Osteoblast (primary cell): ENCODE results near the gene GBP6. TPM values are rescaled to one million over a fixed set of nuclear protein-coding genes. Genes with fewer than 3 reads are reported as not detected.

Experiments
- DNase-seq: peaks from one replicate; pipeline ENCODE4 v3.0.0; 2011; ENCODE audit warnings: low spot score, mixed read lengths; ENCODE audit not compliant: insufficient read length; ENCODE audit errors: missing footprints
- H2AFZ ChIP-seq: 2 replicates; pipeline ENCODE4 v1.6.0; 2011; ENCODE audit warnings: mild to moderate bottlenecking, low read length
- H3K27ac ChIP-seq: 2 replicates; pipeline ENCODE4 v1.5.1; 2011; ENCODE audit warnings: mild to moderate bottlenecking, low read depth, low read length, moderate library complexity
- H3K27me3 ChIP-seq: 2 replicates; pipeline ENCODE4 v1.6.0; 2012; ENCODE audit warnings: mild to moderate bottlenecking, control low read depth, inconsistent platforms, low read length, moderate library complexity; ENCODE audit not compliant: insufficient read depth
- H3K36me3 ChIP-seq: 2 replicates; pipeline ENCODE4 v1.5.1; 2011; ENCODE audit warnings: mild to moderate bottlenecking, low read length, control low read depth, moderate library complexity; ENCODE audit not compliant: insufficient read depth
- H3K4me1 ChIP-seq: 2 replicates; pipeline ENCODE4 v1.5.1; 2011; ENCODE audit warnings: mild to moderate bottlenecking, low read length, control low read depth, moderate library complexity; ENCODE audit not compliant: insufficient read depth
- H3K4me2 ChIP-seq: 2 replicates; pipeline ENCODE4 v1.6.0; 2011; ENCODE audit warnings: mild to moderate bottlenecking, low read length; ENCODE audit not compliant: insufficient read depth
- H3K4me3 ChIP-seq: fragments of 200-600 bp; sonication (generic); 3 replicates; pipeline ENCODE4 v1.5.1; 2012; ENCODE audit warnings: mild to moderate bottlenecking, low read length, inconsistent platforms; ENCODE audit not compliant: insufficient read depth
- H3K79me2 ChIP-seq: 2 replicates; pipeline ENCODE4 v1.6.0; 2012; ENCODE audit warnings: mild to moderate bottlenecking, low read length, control low read depth, inconsistent platforms; ENCODE audit not compliant: insufficient read depth
- H3K9me3 ChIP-seq: 2 replicates; pipeline ENCODE4 v1.5.1; 2011; ENCODE audit warnings: low read depth, low read length, control low read depth
- H4K20me1 ChIP-seq: 2 replicates; pipeline ENCODE4 v1.6.0; 2012; ENCODE audit warnings: mild to moderate bottlenecking, low read length, control low read depth; ENCODE audit not compliant: insufficient read depth
- total RNA-seq: library from RNA; depleted of rRNA; stranded (reverse); fragments of >200 nt; gene quantifications from 2 replicates; pipeline ENCODE4 v1.2.3, GENCODE V29; 2012
- TF ChIP-seq, protein P1 (sequence below): IDR thresholded peaks from 2 replicates; pipeline ENCODE4 v1.5.1; 2011; ENCODE audit warnings: mild to moderate bottlenecking, low read depth, low read length, moderate library complexity; ENCODE audit errors: extremely low read depth

Gene GBP6
- total RNA-seq, 1 donor, result not detected

DNA sequence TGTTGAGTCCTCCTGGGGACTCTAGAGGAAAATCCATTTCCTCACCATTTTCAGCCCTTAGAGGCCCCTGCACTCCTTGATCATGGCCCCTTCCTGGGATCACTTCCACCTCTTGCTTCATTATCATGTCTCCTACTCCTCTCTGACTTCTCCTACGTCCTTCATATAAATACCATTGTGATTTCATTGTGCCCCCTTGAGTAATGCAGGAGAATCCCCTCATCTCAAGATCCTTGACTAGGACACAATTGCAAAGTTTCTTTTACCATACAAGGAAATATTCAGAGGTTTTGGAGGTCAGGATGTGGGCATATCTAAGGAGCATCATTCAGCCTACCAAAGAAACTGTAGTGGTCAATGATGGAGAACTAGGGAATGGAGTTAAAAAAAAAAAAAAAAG lies 8.8 kb upstream of the GBP6 start:
- Histone ChIP-seq H2AFZ (no peak overlapping the region), H3K4me2 (no peak overlapping the region), H3K4me3 (no peak overlapping the region), H3K4me1 (no peaks in the 10 kb centered on the region), H4K20me1 (no peaks in the 10 kb centered on the region), H3K79me2 (no peaks in the 10 kb centered on the region), H3K9me3 (no peaks in the 10 kb centered on the region), H3K27me3 (no peaks in the 10 kb centered on the region), H3K36me3 (no peaks in the 10 kb centered on the region), H3K27ac (no peak overlapping the region)
- DNase-seq, result no peak
- TF ChIP-seq, protein P1, sequence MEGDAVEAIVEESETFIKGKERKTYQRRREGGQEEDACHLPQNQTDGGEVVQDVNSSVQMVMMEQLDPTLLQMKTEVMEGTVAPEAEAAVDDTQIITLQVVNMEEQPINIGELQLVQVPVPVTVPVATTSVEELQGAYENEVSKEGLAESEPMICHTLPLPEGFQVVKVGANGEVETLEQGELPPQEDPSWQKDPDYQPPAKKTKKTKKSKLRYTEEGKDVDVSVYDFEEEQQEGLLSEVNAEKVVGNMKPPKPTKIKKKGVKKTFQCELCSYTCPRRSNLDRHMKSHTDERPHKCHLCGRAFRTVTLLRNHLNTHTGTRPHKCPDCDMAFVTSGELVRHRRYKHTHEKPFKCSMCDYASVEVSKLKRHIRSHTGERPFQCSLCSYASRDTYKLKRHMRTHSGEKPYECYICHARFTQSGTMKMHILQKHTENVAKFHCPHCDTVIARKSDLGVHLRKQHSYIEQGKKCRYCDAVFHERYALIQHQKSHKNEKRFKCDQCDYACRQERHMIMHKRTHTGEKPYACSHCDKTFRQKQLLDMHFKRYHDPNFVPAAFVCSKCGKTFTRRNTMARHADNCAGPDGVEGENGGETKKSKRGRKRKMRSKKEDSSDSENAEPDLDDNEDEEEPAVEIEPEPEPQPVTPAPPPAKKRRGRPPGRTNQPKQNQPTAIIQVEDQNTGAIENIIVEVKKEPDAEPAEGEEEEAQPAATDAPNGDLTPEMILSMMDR, result no peak

DNA sequence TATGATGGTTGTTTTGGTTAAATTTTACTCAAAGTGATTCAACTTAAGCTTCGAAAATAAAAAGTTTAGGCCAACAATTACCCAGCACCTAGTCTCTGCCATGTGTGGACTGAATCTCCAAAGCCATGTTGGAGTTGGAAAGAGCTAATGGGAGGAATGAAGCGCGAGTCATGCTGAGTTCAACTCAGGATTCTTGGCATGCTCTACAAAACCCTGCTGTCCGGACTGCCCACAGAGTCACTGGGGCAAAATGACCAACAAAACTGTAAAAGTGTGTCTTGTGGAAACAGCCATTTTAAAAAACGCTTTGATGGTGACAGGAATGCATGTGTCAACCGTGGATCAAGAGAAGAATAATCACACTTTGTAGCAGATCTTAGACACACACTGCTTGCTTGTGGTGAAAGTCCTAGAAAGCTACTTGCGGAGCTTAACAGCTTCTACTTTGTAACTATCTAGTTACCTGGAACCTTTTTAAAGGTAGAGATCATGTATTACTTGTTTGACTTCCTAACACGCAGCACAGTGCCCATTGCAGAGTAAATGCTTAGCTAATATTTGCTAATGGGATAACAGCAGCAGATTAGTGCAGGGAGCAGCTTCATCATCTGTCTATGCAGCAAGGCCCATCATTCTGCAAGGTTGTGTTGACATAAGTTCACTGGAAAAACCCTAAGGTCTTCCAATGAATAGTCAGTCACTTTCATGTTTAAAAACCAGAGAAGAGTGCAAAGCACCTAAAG lies 7.0 kb upstream of the GBP6 start:
- no peak overlapping the region for H3K4me2 ChIP-seq
- no peaks in the 10 kb centered on the region for H3K36me3 ChIP-seq
- no peaks in the 10 kb centered on the region for H3K9me3 ChIP-seq
- H2AFZ ChIP-seq, result no peak overlapping the region
- no peak overlapping the region for H3K27ac ChIP-seq
- H4K20me1 ChIP-seq, result no peaks in the 10 kb centered on the region
- no peak for DNase-seq
- no peaks in the 10 kb centered on the region for H3K27me3 ChIP-seq
- no peaks in the 10 kb centered on the region for H3K4me1 ChIP-seq
- H3K79me2 ChIP-seq, result no peaks in the 10 kb centered on the region
- TF ChIP-seq, protein P1, result no peak
- H3K4me3 ChIP-seq, result no peak overlapping the region

DNA sequence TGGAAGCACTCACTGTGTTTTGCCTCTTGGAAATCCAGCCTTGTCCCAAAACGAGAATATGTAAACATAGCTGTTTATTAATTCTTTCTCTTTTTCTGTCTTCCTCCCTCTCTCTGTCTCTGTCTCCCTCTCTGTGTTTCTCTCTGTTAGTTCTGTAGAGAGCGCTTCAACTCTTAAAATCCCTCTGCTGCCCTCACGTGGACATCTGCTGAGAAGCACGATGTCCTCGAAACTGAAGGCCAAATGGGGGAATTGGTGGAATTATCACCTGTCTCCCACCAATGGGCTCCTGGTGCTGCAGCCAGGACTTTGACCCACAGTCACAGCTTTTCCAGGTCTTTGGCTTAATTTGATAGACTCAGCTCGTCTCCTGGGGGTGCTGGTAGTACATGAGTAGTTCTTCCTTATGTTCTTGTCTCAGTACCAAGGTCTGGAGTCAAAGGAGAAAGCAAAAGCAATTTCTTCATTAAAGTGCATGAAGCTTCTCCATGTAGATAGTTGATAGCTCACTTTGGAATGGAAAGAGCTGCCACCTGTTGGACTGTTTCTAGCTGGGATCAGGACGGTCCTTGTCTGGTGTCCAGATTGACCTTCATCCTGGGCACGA lies 5.5 kb upstream of the GBP6 start:
- Histone ChIP-seq H2AFZ (peak overlapping the region; percentile 50), H3K9me3 (no peaks in the 10 kb centered on the region), H3K27ac (no peak overlapping the region), H3K36me3 (no peaks in the 10 kb centered on the region), H4K20me1 (no peaks in the 10 kb centered on the region), H3K4me1 (no peaks in the 10 kb centered on the region), H3K27me3 (no peaks in the 10 kb centered on the region), H3K4me2 (peak overlapping the region; percentile 40), H3K79me2 (no peaks in the 10 kb centered on the region), H3K4me3 (no peak overlapping the region)
- TF ChIP-seq, protein P1, result peak; percentile 80
- DNase-seq, result peak; percentile 25

DNA sequence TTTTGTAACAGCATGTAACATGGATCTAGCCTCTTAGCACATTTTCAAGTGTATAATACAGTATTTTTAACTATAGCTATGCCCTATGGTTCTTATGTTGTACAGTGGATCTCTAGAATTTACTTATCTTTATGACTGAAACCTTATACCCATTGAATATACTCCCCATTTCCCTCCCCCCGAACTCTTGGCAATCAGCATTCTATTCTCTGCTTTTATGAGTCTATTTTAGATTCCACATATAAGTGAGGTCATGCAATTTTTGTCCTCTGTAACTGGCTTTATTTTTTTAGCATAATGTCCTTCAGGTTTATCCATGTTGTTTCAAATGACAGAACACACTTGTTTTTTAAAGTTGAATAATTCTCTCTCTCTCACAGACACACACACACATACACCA lies 3.1 kb upstream of the GBP6 start:
- Histone ChIP-seq H3K79me2 (no peaks in the 10 kb centered on the region), H2AFZ (no peak overlapping the region), H3K27me3 (no peaks in the 10 kb centered on the region), H3K36me3 (no peaks in the 10 kb centered on the region), H3K27ac (no peak overlapping the region), H3K4me1 (no peaks in the 10 kb centered on the region), H3K4me2 (no peak overlapping the region), H4K20me1 (no peaks in the 10 kb centered on the region), H3K4me3 (no peak overlapping the region), H3K9me3 (no peaks in the 10 kb centered on the region)
- no peak for DNase-seq
- TF ChIP-seq, protein P1, result no peak
